ENCODE data around the gene MRPS27.

Gene MRPS27

GRCh38 chr5:72319976-72320752, at the start of gene MRPS27, which contains the start of gene PTCD2:
Gene MRPS27 (minus strand): TSS chr5:72320240. CDS start chr5:72320221, 19 bp downstream.
Gene PTCD2 (plus strand): TSS chr5:72320373. CDS start chr5:72320383, 10 bp downstream.
- in situ Hi-C loops (cut with HindIII; ENCODE audit: low sequenced_read_pairs), result no loop called here

- in situ Hi-C loops (cut with HindIII; ENCODE audit: low sequenced_read_pairs), result loop anchor here (25.0 kb wide), 1 partner anchor 468 kb away; no protein-coding TSS in a partner anchor
Observed at GRCh38 chr5:72369711-72370110, 49.7 kb upstream of the MRPS27 start.

- in situ Hi-C loops (cut with HindIII; ENCODE audit: low sequenced_read_pairs), result loop anchor here (25.0 kb wide), 1 partner anchor 468 kb away; no protein-coding TSS in a partner anchor
Observed at GRCh38 chr5:72369301-72369700, 49.3 kb upstream of the MRPS27 start.

DNA sequence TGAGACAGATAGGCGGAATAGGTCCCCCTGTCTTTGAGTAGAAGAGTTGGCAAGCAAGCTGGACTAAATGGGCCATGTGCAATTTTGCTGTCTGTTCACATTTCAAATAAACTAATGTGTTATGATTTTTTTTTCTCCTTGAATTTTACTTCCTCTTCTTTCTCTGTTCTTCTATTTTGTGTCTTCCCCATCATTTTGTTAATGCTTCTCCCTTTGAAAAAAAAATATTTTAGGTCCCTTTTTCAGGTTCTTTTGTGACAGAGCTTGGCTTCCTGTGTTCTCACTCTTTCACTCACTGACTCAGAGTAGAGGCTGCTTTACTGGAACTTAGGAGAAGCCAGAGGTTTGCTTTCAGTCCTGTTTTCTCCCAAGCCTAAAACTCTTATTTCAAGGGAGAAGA, 48.2 kb upstream of the MRPS27 start:
- in situ Hi-C loops (cut with HindIII; ENCODE audit: low sequenced_read_pairs), result loop anchor here (25.0 kb wide), 1 partner anchor 469 kb away; no protein-coding TSS in a partner anchor

DNA sequence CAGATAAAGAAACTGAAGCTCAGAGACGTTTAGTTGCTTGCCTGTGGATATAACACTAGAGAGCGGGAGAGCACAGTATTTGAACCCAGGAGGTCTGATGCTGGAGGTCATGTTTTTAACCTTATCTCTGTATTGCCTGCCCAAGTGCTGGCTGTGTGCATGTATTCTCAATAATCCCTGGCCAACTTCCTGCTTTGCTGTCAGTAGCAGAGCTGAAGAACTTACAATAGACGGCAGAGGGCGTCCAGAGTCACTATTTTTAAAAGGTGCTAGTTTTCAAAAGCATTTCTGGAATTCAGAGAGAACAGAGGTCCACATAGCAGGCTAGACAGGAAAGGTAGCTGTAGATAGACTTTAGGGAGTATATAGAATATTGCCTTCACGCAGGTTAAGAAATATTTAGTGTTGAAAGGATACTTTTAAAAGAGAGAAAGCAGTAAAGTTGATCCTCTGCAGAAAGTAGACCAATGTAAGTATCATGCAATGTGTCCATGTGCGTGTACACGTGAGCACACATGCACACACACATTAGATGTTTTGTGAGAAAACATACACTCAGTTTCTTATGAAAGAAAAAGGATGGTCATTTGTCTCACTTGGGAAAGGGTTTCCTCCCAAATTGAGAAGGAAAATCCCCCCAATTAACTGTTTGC, 46.4 kb upstream of the MRPS27 start:
- in situ Hi-C loops (cut with HindIII; ENCODE audit: low sequenced_read_pairs), result loop anchor here (25.0 kb wide), 1 partner anchor 471 kb away; no protein-coding TSS in a partner anchor

DNA sequence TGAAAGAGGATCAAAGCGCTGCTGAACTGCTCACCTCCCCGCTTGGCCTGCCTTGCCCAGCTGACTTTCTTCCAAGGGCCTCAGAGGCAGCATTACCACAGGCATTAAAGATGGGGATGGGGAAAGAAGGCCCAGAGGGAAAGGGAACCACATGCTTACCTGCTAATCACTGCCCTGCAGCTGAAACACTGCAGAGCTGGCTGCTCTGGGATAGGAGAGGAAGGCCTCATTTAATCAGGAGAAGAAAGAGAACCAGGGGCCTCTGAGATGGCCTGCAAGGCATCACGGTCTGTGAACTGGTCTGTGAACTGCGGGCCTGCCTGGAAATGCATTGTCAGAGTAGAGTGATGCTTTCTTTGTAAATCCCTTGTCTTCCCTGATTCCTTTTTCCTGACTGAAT, 44.9 kb upstream of the MRPS27 start:
- in situ Hi-C loops (cut with HindIII; ENCODE audit: low sequenced_read_pairs), result loop anchor here (25.0 kb wide), 1 partner anchor 472 kb away; no protein-coding TSS in a partner anchor

GRCh38 chr5:72364171-72364570, 44.1 kb upstream of the MRPS27 start:
- in situ Hi-C loops (cut with HindIII; ENCODE audit: low sequenced_read_pairs), result loop anchor here (25.0 kb wide), 1 partner anchor 473 kb away; no protein-coding TSS in a partner anchor

DNA sequence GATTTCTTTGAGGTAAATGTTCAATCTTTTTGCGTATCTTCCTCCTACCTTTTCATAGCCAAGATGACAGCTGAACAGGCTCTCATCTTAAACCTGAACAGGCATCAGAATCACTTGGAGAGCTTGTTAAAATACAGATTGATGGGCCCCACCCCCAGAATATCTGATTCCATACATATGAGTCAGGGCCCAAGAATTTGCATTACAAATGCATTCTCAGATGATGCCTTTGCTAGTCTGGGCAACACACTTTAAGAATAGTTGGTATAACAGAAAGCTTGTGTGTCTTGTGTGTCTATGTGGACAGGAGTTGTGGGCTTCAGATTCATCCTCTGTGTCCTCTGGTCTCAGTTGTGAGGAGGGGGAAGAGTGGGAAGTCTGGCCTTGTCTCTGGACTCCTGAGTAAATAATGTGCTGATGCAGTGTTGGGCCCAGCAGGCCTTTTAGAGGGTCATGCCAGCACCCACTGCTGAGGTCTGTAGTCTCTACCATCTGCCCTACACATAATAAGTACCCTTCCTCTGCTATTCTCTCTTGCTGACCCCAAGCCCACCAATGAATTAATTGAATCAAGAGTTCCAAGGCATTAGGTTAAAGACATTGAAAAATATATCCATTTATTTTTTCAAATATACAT, 43.2 kb upstream of the MRPS27 start:
- in situ Hi-C loops (cut with HindIII; ENCODE audit: low sequenced_read_pairs), result loop anchor here (25.0 kb wide), 1 partner anchor 474 kb away; no protein-coding TSS in a partner anchor

DNA sequence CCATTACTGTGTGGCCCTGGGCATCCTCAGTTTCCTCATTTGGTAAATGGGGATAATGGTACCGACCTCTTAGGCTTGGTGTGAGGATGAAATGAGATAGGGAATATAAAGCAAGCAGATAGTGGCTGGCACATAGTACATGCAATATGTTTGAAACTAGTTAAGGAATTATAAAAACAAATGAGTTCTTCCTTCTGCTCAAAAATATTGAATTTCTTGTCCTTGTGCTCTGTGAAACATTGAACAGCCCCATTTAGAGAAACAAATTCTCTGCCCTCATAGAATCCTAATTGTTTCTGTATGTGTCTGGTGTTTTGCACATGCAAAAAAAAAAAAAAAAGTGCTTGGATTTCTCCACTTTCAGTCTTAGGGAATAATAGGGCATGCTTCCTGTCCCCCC, 39.8 kb upstream of the MRPS27 start:
- in situ Hi-C loops (cut with HindIII; ENCODE audit: low sequenced_read_pairs), result loop anchor here (5.0 to 25.0 kb wide), 2 partner anchors 42 to 477 kb away; no protein-coding TSS in a partner anchor

- in situ Hi-C loops (cut with HindIII; ENCODE audit: low sequenced_read_pairs), result loop anchor here (5.0 to 25.0 kb wide), 2 partner anchors 43 to 478 kb away; no protein-coding TSS in a partner anchor
Observed at GRCh38 chr5:72358925-72359324, 38.9 kb upstream of the MRPS27 start.

- in situ Hi-C loops (cut with HindIII; ENCODE audit: low sequenced_read_pairs), result loop anchor here (5.0 to 25.0 kb wide), 2 partner anchors 46 to 481 kb away; no protein-coding TSS in a partner anchor
Observed at GRCh38 chr5:72356361-72356760, 36.3 kb upstream of the MRPS27 start.

DNA sequence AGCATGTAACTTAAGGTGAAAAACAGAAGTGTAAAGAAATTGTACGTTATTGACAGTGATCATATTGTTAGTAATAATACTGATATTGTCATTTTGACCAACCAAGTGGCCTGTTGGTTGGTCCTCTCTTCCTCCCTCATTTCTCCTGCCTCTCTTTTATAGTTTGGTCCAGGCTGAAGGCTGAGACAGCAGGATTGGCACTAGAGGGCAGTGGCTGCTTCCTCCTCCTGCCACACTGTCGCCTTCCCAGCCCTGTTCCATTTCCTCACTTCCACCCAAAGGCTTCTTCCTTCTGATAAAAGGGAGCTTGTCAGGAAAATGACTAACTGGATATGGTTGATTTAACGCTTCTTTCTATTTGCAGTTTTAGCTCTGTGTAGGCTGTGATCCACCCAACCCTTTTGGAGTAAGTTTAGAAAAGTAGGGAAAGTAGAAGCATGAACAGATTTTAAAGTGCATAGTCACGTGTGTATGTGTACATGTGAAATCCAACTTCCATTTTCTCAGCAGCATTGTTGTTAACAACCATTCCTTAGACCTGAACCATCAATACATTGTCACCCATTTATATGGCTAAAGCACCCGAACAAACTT, 35.8 kb upstream of the MRPS27 start:
- in situ Hi-C loops (cut with HindIII; ENCODE audit: low sequenced_read_pairs), result loop anchor here (5.0 to 25.0 kb wide), 2 partner anchors 46 to 481 kb away; no protein-coding TSS in a partner anchor

GRCh38 chr5:72353046-72353445, 33.0 kb upstream of the MRPS27 start:
- in situ Hi-C loops (cut with HindIII; ENCODE audit: low sequenced_read_pairs), result loop anchor here (25.0 kb wide), 1 partner anchor 484 kb away; no protein-coding TSS in a partner anchor

DNA sequence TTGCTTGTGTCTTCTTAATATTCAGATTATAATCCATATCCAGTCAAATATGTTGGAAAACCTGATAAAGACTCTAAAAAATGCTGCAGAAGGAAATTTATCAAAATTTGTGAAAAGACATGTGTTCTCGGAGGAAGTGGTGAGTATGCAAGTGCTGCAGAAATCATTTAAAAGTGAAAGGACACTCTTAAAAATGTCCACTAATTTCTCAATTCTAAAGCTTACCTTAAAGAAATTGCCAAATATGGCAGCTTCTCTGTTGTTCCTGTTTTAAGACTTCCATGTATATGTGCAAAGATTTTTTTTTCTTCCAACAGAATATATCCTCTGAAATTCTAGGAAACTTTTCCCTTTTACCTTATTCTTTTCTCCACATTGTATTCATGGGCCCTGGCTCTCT, 32.6 kb upstream of the MRPS27 start:
- in situ Hi-C loops (cut with HindIII; ENCODE audit: low sequenced_read_pairs), result loop anchor here (25.0 kb wide), 1 partner anchor 485 kb away; no protein-coding TSS in a partner anchor

DNA sequence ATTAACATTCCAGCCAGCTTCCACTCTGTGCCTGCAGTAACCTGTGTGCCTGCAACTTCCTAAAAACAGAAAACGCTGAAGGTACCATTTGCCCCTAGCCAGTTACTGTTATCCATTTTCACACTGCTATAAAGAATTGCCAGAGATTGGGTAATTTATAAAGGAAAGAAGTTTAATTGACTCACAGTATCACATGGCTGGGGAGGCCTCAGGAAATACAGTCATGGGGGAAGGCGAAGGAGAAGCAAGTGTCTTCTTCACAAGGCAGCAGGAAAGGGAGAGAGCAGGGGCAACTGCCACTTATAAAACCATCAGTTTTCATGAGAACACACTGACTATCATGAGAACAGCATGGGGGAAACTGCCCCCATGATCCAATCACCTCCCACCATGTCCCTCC, 31.3 kb upstream of the MRPS27 start:
- in situ Hi-C loops (cut with HindIII; ENCODE audit: low sequenced_read_pairs), result loop anchor here (25.0 kb wide), 1 partner anchor 486 kb away; no protein-coding TSS in a partner anchor

DNA sequence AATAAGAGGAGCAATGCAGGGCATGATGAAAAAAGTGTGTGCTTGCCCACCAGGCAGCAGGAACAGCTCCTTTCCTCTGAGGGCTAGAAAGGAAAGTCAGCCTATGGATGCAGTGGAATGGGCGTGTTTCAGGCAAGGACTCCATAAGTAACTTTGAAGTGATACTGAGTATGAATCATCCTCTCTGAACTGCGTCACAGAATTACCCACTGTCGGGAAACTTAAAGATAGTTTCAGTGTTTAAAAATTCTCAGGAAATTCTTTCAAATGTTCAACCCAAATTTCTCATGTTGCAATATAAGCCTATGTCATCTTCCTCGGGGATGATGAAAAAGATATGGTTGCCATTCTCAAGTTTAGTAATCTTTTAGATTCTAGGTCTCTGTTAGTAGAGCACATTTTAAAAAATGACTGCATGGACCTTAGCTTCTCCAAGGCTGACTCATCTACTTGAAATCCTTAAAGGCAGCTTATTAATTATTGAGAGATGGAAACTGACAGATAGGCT, 27.8 kb upstream of the MRPS27 start:
- in situ Hi-C loops (cut with HindIII; ENCODE audit: low sequenced_read_pairs), result no loop called here

- in situ Hi-C loops (cut with HindIII; ENCODE audit: low sequenced_read_pairs), result no loop called here
Observed at GRCh38 chr5:72346398-72346797, 26.4 kb upstream of the MRPS27 start.

DNA sequence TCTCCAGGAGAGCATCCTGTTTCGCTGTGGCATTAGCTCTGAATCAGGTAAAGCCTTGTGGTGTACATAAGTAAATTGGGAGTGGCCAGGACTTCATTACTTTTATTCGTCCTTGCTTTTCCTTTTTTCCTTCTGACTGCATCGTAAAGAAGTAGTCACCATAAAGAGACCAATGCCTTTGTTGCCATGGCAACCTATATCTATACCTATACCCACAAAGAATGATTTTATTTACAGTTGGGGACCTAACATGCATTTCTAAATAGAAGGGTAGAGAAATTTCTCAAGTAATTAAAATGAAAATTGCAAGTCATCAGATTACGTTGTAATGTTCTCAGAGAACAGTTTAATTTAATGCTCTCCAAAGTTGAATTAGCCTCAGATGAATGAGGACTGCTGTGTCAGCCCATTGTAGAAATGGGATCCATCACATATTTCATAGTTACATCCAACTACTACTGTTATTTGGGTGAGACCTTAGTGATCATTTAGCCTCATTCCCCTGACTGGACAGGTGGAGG, 18.7 kb upstream of the MRPS27 start:
- in situ Hi-C loops (cut with HindIII; ENCODE audit: low sequenced_read_pairs), result no loop called here

DNA sequence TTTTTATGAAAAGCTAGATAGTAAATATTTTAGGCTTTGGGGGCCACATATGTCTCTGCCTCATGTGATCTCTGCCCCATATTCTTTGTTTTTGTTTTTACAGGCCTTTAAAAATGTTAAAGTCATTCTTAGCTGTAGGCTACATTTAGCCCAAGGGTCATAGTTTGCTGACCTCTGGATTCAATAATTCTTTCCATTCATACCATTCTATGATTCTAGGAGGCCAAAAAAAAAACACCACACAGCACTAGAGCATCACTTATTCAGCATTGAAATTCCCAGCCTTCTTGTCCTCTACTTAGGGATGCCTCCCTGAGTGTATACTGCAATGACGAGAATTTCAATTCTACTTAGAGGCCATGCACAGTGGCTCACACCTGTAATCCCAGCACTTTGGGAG, 17.1 kb upstream of the MRPS27 start:
- in situ Hi-C loops (cut with HindIII; ENCODE audit: low sequenced_read_pairs), result no loop called here

GRCh38 chr5:72330712-72331111, 10.7 kb upstream of the MRPS27 start:
- in situ Hi-C loops (cut with HindIII; ENCODE audit: low sequenced_read_pairs), result no loop called here

All from endothelial cell of hepatic sinusoid (primary cell).